Fibroblast of skin of left biceps (primary cell): Measurements from ENCODE around the gene LCN2.

ENCODE experiments used
- DNase-seq, 2 experiments: peaks; one replicate each; pipeline ENCODE4 v3.0.0-alpha.2; 2013; ENCODE audit warnings: low read depth in 2 of 2

LCN2 gene

DNA sequence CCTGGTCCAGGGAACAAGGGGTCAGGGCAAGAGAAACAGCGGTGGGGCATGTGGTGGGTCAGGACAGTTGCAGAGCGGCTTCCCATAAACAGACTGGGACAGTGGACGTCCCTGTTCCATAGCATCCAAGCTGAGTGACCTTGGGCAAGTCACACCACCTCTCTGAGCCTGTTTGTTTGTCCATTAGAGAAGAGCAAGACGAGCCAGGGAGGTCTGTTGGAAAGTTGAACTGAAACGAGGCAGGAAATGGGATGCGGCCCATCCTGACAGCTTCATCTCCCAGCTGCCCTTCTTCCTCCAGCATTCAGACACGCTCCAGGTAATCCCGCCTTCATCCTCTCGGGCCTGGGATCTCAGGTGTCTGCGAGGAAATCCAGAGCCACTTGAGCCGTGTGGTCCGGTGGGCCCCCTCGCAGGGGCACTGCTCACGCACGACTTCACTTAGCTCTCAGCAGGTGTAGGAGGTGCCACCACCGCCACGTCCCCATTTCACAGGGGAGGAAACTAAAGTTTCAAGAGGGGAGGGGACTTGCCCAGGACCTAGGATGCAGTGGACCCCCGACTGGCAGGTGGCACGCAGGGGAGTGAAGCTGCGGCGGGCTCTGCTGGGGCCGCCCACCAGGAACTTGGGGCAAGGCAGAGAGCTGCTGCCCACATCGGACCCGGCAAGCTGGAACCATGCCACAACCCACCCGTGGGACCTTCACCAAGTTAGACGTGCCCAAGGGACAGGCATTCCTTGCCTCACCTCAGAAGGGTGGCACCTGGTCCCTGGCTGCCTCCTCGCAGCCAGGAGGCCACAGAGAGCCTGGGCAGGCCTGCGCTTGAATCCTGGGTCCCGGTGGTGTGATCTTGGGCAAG is 34.7 kb upstream of the LCN2 start:
- DNase-seq = no peak

DNA sequence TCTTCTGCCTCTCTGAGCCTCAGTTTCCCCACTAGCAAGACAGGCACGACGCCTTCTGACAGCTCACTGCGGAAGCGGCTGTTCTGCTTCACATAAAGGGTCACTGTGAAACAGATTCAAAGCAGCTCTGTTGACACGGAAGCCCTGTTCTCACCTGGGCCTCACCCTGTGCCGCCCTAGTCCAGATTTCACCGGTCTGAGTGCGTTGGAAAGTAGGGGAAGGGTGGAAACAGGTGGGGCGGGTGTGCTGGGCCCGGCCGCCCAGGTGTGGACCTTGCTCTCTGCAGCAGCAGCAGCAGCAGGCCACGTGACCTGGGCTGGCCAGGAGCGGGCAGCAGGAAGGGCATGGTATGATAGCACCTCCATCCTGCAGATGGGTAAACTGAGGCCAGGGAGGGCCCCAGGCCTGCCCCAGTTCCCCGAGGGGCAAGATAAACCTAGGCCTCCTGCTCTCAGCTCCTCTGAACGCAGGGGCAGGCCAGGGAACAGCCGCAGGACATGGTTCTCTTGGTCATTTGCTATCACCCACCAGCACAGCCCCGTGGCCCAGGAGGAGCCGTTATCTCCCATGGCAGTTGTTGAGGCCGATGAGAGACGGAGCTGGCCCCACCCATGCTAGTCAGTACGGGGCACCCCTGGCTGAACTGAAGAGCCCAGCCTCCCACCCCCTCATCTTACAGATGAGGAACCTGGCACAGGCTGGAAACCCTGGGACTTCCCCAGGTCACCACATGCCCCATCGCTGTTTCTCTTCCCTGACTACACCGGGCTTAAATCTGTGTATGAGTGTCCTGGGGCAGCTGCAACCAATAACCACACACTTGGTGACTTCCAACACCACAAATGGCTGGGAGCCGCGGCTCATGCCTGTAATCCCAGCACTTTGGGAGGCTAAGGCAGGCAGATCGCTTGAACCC is 33.8 kb upstream of the LCN2 start:
- no peak for DNase-seq

DNA sequence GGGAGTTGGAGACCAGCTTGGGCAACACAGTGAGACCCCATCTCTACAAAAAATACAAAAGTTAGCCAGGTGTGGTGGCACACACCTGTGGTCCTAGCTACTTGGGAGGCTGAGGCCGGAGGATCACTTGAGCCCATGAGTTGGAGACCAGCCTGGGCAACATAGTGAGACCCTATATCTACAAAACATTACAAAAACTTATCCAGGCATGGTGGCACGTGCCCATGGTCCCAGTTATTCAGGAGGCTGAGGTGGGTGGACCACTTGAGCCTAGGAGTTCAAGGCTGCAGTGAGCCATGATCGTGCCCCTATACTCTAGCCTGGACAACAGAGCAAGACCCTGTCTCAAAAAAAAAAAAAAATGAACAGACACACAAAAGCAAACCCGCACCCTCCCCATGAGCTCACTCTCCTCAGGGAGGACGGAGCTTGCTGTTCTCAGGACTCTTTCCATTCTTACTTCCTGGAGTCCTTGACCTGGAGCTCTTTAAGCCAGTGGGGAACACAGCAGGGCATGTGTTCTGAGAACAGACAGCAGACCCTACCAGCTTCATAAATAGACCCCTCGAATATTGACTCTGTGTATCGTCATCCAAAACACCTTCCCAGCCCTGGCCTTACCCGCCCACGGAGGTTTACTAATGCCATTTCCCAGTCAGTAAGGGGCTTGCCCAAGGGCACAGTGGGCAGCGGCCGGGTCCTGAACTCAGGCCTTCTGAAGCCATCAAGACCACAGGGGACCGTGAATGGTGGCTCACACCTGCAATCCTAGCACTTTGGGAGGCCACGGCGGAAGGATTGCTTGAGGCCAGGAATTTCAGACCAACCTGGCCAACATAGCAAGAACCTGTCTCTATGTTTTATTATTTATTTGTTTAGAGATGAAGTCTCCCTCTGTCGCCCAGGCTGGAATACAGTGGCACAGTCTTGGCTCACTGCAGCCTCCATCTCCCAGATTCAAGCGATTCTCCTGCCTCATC is 32.9 kb upstream of the LCN2 start:
- DNase-seq = no peak

GRCh38 chr9:128117613-128118471 is 31.4 kb upstream of the LCN2 start:
- peak; percentile 50 to 56 for DNase-seq

DNA sequence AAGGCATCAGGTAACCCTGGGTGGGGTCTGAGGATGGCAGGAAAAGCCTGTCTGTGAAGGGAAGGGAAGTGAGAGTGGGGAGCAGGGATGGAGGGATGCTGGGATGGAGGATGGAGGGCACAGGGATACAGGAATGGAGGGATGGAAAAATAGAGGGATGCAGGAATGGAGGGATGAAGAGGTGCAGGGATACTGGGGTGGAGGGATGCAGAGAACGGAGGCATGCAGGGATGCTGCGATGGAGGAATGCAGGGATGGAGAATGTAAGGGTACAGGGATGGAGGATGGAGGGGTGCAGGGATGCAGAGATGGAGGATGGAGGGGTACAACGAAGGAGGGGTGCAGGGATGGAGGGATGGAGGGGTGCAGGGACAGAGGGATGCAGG is 30.8 kb upstream of the LCN2 start:
- no peak for DNase-seq

GRCh38 chr9:128118971-128119665 is 30.1 kb upstream of the LCN2 start:
- no peak for DNase-seq

DNA sequence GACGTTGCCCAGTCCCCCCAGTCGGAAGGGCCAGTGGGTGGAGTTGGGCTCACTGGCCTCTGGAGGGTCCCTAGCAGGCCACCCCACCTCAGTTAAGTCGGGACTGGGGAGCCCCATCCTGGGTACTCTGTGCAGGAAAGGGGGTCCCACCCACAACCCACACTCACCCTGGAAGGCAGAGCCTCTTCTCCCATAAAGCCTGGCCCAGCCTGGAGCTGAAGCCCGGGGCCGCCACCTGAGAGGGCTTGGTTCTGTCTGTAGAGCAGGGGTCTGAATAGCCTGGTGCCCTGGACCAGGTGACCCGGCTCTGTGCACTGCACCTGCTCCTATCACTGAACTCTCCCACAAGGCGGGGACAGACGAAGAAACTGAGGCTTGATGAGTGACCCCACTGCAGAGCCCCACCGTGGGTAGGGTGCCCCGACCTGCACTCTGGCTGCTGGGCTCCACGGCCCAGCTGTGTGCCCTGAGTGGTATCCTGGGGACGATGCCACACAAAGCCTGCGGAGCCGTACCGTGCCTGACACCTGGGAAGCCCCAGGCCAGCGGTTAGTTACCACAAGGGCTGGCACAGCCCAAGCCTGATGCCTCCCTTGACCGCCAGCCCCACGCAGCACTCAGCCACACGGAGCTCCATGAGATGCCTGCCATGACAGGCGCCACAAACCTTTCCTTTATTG is 29.1 kb upstream of the LCN2 start:
- no peak for DNase-seq

GRCh38 chr9:128120741-128121465 is 28.4 kb upstream of the LCN2 start:
- no peak for DNase-seq

DNA sequence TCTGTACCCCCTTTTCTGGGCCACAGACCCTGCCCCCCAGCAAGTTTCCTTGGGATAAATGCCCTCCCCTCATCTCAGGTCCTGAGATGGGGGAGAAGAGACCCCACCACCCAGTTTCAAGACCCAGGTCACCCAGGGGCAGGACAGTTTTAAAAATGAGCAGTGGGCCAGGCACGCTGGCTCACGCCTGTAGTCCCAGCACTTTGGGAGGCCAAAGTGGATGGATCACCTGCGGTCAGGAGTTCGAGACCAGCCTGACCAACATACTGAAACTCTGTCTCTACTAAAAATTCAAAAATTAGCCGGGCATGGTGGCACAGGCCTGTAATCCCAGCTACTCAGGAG is 27.8 kb upstream of the LCN2 start:
- no peak for DNase-seq

- DNase-seq = no peak
These were observed 27.1 kb upstream of the LCN2 start for GRCh38 chr9:128121924-128122808.

DNA sequence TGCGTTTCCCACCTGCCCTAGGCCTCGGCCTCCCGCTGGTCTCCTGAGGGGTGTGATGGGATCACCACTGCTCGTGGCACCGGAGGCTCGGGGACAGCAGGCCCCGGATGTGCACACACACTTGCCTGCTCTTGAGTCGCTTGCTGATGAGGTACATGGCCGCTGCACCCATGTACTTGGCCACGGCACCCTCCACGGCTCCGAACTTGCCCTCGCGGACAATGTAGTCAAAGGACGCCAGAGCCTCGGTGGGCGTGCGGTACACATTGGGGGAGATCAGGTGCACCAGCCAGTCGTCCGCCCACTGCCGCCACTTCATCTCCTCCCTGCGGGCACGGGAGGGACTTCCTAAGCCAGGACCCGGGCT is 26.5 kb upstream of the LCN2 start:
- no peak for DNase-seq

DNA sequence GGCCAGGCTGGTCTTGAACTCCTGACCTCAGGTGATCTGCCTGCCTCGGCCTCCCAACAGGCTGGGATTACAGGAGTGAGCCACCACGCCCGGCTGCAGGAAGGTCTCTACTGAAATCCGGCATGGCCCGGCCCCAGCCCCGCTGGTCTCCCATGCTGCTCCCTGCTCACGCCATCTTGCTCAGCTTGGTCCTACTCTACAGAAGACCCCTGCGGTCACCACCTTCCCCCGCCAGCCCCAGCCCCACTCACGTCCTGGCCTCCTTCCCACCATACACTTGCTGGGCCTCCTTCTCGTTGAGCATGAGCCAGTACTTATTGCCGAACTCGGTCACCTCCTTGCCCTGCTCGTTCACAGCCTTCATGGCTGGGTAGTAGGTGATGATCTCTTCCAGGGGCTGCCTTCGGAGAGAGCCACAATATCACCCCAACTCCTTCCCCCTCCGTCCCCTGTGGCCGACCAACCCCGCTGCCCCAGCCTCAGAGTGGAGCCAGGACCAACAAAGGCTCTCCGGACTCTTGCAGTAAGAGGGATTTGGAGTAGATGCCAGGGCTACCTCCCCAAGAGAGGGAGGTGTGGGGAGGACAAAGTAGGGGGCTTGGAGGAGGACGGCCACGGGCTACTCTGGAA is 25.7 kb upstream of the LCN2 start:
- DNase-seq = no peak

GRCh38 chr9:128124451-128124850 is 24.8 kb upstream of the LCN2 start:
- no peak for DNase-seq

DNA sequence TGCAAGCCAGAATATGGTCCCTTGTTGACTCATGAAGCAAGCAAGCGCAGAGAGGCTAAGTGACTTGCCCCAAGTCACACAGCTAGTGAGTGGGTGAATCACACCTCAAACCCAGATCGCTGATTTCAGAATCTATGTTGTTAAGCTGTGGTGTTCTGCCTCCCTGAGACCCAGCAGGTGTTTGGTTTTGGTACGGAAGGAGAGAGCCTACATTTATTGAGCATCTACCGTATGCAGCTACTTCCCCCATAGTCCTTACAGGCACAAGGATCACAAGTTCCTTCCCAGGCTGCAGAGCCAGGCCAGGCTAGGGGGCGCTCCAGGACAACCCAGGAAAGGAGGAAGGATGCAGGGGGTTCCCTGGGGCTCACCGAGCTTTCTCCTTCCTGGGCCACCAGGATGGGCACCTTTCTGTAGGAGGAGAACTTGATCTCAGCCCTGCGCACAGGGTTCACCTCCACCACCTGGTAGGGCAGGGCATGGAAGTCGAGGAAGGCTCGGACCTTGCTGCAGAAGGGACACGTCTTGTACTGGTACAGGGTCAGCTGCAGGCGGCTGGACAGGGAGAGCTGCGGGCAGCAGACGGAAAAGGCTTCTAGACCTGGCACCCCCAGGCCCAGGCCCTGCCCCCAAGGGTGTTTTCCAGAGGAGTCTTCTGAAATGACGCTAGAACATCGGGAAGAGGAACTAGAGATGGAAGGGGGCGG is 24.2 kb upstream of the LCN2 start:
- peak in 1 of 2 experiments; percentile 5 for DNase-seq

DNA sequence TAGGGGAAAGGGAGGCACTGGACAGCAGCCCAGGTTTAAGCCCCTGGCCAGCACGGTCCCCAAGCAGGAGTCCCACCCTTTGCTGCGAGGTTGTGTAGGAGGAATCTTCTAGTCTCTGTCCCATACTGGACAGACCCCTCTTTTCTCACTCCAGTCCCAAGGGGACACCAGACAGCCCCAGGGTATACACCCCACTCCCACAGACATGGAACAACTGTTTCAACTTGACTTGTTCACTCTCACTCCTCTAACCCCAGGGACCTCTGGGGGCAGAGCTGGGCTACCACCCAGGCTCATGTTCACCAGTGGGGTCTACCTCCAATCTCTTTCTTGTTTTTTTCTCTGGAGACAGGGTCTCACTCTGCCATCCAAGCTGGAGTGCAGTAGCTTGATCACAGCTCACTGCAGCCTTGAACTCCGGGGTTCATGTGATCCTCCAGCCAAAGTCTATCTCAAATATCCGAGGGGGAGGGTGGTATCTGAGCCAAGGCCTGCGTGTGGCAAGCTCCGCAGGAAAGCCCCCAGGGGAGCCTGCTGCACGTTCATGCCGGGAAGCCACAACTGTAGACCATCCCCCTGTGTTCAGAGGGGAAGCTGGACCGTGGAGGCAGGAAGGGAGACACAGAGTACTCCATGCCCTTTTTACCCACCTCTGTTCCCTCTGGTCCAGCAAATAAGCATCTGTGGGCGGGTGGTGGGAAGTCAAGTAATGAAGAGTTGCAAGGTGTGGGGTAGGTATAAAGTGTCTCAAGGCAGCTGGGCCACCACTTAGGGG is 23.5 kb upstream of the LCN2 start:
- DNase-seq = no peak

DNA sequence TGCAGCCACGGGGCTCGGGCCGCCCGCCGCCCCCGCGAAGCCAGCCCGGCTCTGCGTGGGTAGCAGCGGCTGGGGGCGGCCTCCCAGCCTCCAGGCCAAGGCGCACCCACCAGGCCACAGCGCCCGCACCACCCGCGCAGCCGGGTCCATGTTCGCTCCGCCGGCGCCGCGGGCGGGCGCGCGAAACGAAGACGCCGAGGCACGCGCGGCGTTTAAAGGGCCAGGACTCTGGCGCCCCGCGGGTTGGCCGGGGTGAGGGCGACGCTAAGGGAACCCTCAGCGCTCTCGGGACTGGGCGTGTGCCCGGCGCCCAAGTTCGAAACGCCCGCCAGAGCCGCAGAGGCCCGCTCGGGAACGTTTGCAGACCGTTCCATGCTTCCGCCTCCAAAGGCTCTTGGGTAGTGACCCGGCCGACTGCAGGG is 21.7 kb upstream of the LCN2 start, which contains the start of gene PTGES2:
PTGES2 (minus strand) TSS at position 162 of the 422 bp plus-strand sequence; CDS start at position 150, 12 bp downstream.
- peak; percentile 64 to 65 for DNase-seq
